Measurements from ENCODE around the gene FZR1. TPM values are rescaled to one million over a fixed set of nuclear protein-coding genes. Genes with fewer than 3 reads are reported as not detected.

Gene FZR1
- total and polyA plus RNA-seq, 9 of the 15 experiments (the other 6 are each of a cell fraction or from before 2014, with no cell fraction given) = 0.18 to 48.0 (median 22.2) TPM

GRCh38 chr19:3554254-3555083 lies 48.4 kb downstream of the FZR1 start:
- H3K9me3 ChIP-seq (replicated peaks; ENCODE audit: control insufficient read depth, insufficient read depth, low read depth, low read length) = no peaks in the 10 kb centered on the region
- no peak for DNase-seq (ENCODE audit: extremely low read depth in 1 of 4, low spot score in 3 of 4)
- no peak for ATAC-seq
- no peak for FAIRE-seq
- BruUV-seq (replicated peaks) = TSS peak; percentile 66
- peak overlapping the region in 1 of 2 experiments; percentile 63; a peak in 2 of 4 replicates for H3K9ac ChIP-seq (ENCODE audit: insufficient read depth in 1 of 2, low read depth in 2 of 2, low read length in 2 of 2)
- intact Hi-C loops (cut with micrococcal nuclease) (no loop called here), in situ Hi-C loops (cut with MboI) (no loop called here)
- POLR2A ChIA-PET = interaction anchor here (0.8 to 1.2 kb wide), 3 partner anchors 34 to 50 kb away, joined by 3 to 6 read pairs (median 4); no protein-coding TSS in a partner anchor
- peaks cover 7% of the 10 kb centered on the region for H3K9me1 ChIP-seq (ENCODE audit: control insufficient read depth, insufficient read depth, low read length)
- H2AFZ ChIP-seq (ENCODE audit: low read depth, low read length) = no peak overlapping the region
- no peaks in the 10 kb centered on the region for H3K27me3 ChIP-seq (ENCODE audit: control insufficient read depth in 2 of 2, insufficient read depth in 2 of 2, low read length in 2 of 2)
- H3K79me2 ChIP-seq (ENCODE audit: control insufficient read depth, insufficient read depth, low read length) = peaks cover 45% of the 10 kb centered on the region
- H3K4me2 ChIP-seq (ENCODE audit: insufficient read depth, low read length) = no peak overlapping the region
- TF ChIP-seq NFATC3 (IDR thresholded peaks at IDR 0.05) = no peak
- no peak for TF ChIP-seq JUNB (CRISPR knock-in tag; conservative IDR thresholded peaks at IDR 0.05)
- TF ChIP-seq FOS (IDR thresholded peaks at IDR 0.05; ENCODE audit: extremely low read depth, insufficient read length) = no peak
- no peak for TF ChIP-seq NEUROD1 (IDR thresholded peaks at IDR 0.05; ENCODE audit: borderline replicate concordance, low read depth, low read length, partially characterized antibody)
- no peak for TF ChIP-seq ZFP30 (CRISPR knock-in tag; IDR thresholded peaks at IDR 0.05; ENCODE audit: borderline replicate concordance)
- no peak for TF ChIP-seq CHAMP1 (IDR thresholded peaks at IDR 0.05)
- TF ChIP-seq KLF10 (CRISPR knock-in tag; IDR thresholded peaks at IDR 0.05) = no peak
- no peak for TF ChIP-seq ZNF217 (CRISPR knock-in tag; IDR thresholded peaks at IDR 0.05)
- TF ChIP-seq MXD1 (CRISPR knock-in tag; IDR thresholded peaks at IDR 0.05; ENCODE audit: borderline replicate concordance, poor library complexity, severe bottlenecking) = no peak
- no peak for TF ChIP-seq HOXB6 (CRISPR knock-in tag; IDR thresholded peaks at IDR 0.05; ENCODE audit: borderline replicate concordance)
- peaks cover 9% of the 10 kb centered on the region for H4K20me1 ChIP-seq (replicated peaks; ENCODE audit: control insufficient read depth, insufficient read depth, low read length)
- H3K4me3 ChIP-seq = no peak overlapping the region
- CTCF ChIA-PET (ENCODE audit: low intra/inter-chr PET ratio) = no interaction called here
- H3K4me1 ChIP-seq (replicated peaks in 1 of 2; ENCODE audit: control insufficient read depth in 2 of 2, insufficient read depth in 2 of 2, low read length in 2 of 2) = peaks cover 15 to 68% of the 10 kb centered on the region in 2 experiments; a peak in 4 of 5 replicates
- H3K27ac ChIP-seq (ENCODE audit: extremely low read depth, low read depth, low read length) = peak overlapping the region; percentile 32; the same call in 1 of the 3 replicates
- WGBS (ENCODE audit: insufficient coverage, low coverage, missing lambda C conversion rate) = 83% methylated on average over 19 of the region's 21 CpGs
- H3K36me3 ChIP-seq (ENCODE audit: control insufficient read depth, insufficient read depth, low read length) = peaks cover 33% of the 10 kb centered on the region
